Measurements from ENCODE around the gene SP7. TPM values are rescaled to one million over a fixed set of nuclear protein-coding genes. Genes with fewer than 3 reads are reported as not detected.

SP7 gene
- total RNA-seq, 1 experiment from 2014 or later, result not detected

- Histone ChIP-seq H2AFZ (ENCODE audit: low read length) (no peak overlapping the region), H4K20me1 (ENCODE audit: control insufficient read depth, insufficient read depth, insufficient read length) (no peaks in the 10 kb centered on the region), H2BK15ac (ENCODE audit: low read depth, low read length) (no peak overlapping the region), H3K23ac (ENCODE audit: insufficient read length, low read depth, low read length) (no peak overlapping the region), H3K4me1 (ENCODE audit: insufficient read depth, low read length) (no peaks in the 10 kb centered on the region), H3K9ac (ENCODE audit: extremely low read depth, insufficient read length, low read length) (no peak overlapping the region), H2BK12ac (ENCODE audit: insufficient read length, low read depth, low read length) (no peak overlapping the region), H4K91ac (ENCODE audit: insufficient read length, low read depth, low read length) (no peak overlapping the region), H3K79me2 (ENCODE audit: insufficient read depth, low read length) (no peaks in the 10 kb centered on the region), H2AK5ac (ENCODE audit: insufficient read length, low read length) (no peak overlapping the region), H3K18ac (ENCODE audit: insufficient read length, low read depth, low read length) (no peak overlapping the region), H4K8ac (replicated peaks; ENCODE audit: insufficient read length, low read depth, low read length) (no peak overlapping the region), H3K56ac (ENCODE audit: insufficient read length, low read depth, low read length) (no peak overlapping the region), H4K5ac (ENCODE audit: insufficient read length, low read depth, low read length) (no peak overlapping the region), H2BK20ac (ENCODE audit: low read depth, low read length, poor library complexity, severe bottlenecking) (no peak overlapping the region), H3K27me3 (ENCODE audit: insufficient read depth, low read length) (no peaks in the 10 kb centered on the region), H2BK120ac (ENCODE audit: low read depth, low read length, poor library complexity, severe bottlenecking) (no peak overlapping the region), H3K9me3 (ENCODE audit: control insufficient read depth, low read depth, low read length) (no peaks in the 10 kb centered on the region), H3K79me1 (ENCODE audit: insufficient read depth, low read depth, low read length, poor library complexity, severe bottlenecking) (no peaks in the 10 kb centered on the region), H3T11ph (ENCODE audit: low read length) (no peak overlapping the region), H3K14ac (ENCODE audit: insufficient read depth, low read length) (no peak overlapping the region), H3K4ac (ENCODE audit: low read depth, low read length) (no peak overlapping the region), H3K27ac (ENCODE audit: insufficient read length, low read depth, low read length) (no peak overlapping the region), H2BK5ac (ENCODE audit: insufficient read length, low read length) (no peak overlapping the region), H3K4me2 (ENCODE audit: insufficient read depth, insufficient read length, low read length) (peak overlapping the region; percentile 84), H3K23me2 (ENCODE audit: insufficient read length, low read depth, low read length, poor library complexity, severe bottlenecking) (peaks cover 15% of the 10 kb centered on the region)
- H3K27ac Mint-ChIP-seq, result no peak overlapping the region
- no peaks in the 10 kb centered on the region; a peak in 1 of 5 replicates for H3K9me3 Mint-ChIP-seq
- no CpG with 5 or more reads among the region's 4 CpGs for WGBS (ENCODE audit: extremely low coverage, insufficient read length, low lambda C conversion rate)
- TF ChIP-seq CTCF (conservative IDR thresholded peaks at IDR 0.05), result no peak
- no peaks in the 10 kb centered on the region for H3K36me3 Mint-ChIP-seq (ENCODE audit: insufficient read depth in 1 of 3, low read depth in 3 of 3)
- peaks cover 18% of the 10 kb centered on the region in 2 experiments for H3K4me1 Mint-ChIP-seq
- no peak for DNase-seq
- H3K4me3 Mint-ChIP-seq, result peak overlapping the region; percentile 48 to 77
- H3K27me3 Mint-ChIP-seq (ENCODE audit: low read depth), result peaks cover 70% of the 10 kb centered on the region
These were observed 7.8 kb upstream of the SP7 start for GRCh38 chr12:53343969-53344368.
